ENCODE data around the gene ADGRD1.

The ADGRD1 gene

GRCh38 chr12:131077931-131078391, 124.3 kb downstream of the ADGRD1 start:
- H4K91ac ChIP-seq (ENCODE audit: low read length) = no peak overlapping the region
- H3K18ac ChIP-seq (ENCODE audit: low read depth in 1 of 2, low read length in 2 of 2) = no peak overlapping the region
- no peak overlapping the region for H2BK15ac ChIP-seq (ENCODE audit: low read depth, poor library complexity, severe bottlenecking)
- no peak overlapping the region for H3K23ac ChIP-seq (ENCODE audit: low read length in 2 of 2)
- H3K4me3 ChIP-seq (ENCODE audit: insufficient read depth in 1 of 2, low read depth in 1 of 2, low read length in 2 of 2) = no peak overlapping the region
- DNase-seq = no peak
- WGBS = 84% methylated on average over 11 of the region's 11 CpGs
- no peak overlapping the region for H2AFZ ChIP-seq (ENCODE audit: low read depth, low read length)
- H3K9me3 ChIP-seq (ENCODE audit: control insufficient read depth, low read length) = no peaks in the 10 kb centered on the region
- H3K36me3 ChIP-seq (ENCODE audit: control insufficient read depth in 1 of 2, insufficient read depth in 2 of 2, low read depth in 1 of 2, low read length in 2 of 2) = no peaks in the 10 kb centered on the region
- no peak overlapping the region for H2BK12ac ChIP-seq (ENCODE audit: low read length in 2 of 2)
- H4K8ac ChIP-seq (ENCODE audit: low read length) = no peak overlapping the region
- no peaks in the 10 kb centered on the region for H3K79me1 ChIP-seq (replicated peaks; ENCODE audit: low read length, poor library complexity, severe bottlenecking)
- H3K4ac ChIP-seq (ENCODE audit: low read depth in 1 of 2, low read length in 2 of 2) = no peak overlapping the region
- no peak overlapping the region for H3K4me2 ChIP-seq (ENCODE audit: low read length, poor library complexity, severe bottlenecking)
- H3K9ac ChIP-seq (ENCODE audit: low read length) = no peak overlapping the region
- no peak overlapping the region for H2BK120ac ChIP-seq (ENCODE audit: low read depth, low read length)
- no peak overlapping the region for H3K27ac ChIP-seq (ENCODE audit: low read length, poor library complexity, severe bottlenecking)
- no peaks in the 10 kb centered on the region for H3K4me1 ChIP-seq (ENCODE audit: control insufficient read depth, insufficient read depth, low read depth, low read length)
- no peaks in the 10 kb centered on the region for H3K27me3 ChIP-seq (ENCODE audit: control insufficient read depth in 1 of 2, insufficient read depth in 1 of 2, low read length in 2 of 2)
- H2AK5ac ChIP-seq (ENCODE audit: low read length, severe bottlenecking) = no peak overlapping the region
- H2BK5ac ChIP-seq (ENCODE audit: low read depth, low read length, poor library complexity, severe bottlenecking) = no peak overlapping the region
- H3K14ac ChIP-seq (ENCODE audit: low read length in 2 of 2) = no peak overlapping the region

- no peak overlapping the region for H4K8ac ChIP-seq (ENCODE audit: low read length)
- 78% methylated on average over 21 of the region's 23 CpGs for WGBS
- no peak overlapping the region for H3K14ac ChIP-seq (ENCODE audit: low read length in 2 of 2)
- H3K36me3 ChIP-seq (ENCODE audit: control insufficient read depth in 1 of 2, insufficient read depth in 2 of 2, low read depth in 1 of 2, low read length in 2 of 2) = no peaks in the 10 kb centered on the region
- no peak overlapping the region for H2AK5ac ChIP-seq (ENCODE audit: low read length, severe bottlenecking)
- no peak overlapping the region for H3K4me2 ChIP-seq (ENCODE audit: low read length, poor library complexity, severe bottlenecking)
- no peak overlapping the region for H3K23ac ChIP-seq (ENCODE audit: low read length in 2 of 2)
- H3K18ac ChIP-seq (ENCODE audit: low read depth in 1 of 2, low read length in 2 of 2) = no peak overlapping the region
- H3K79me1 ChIP-seq (replicated peaks; ENCODE audit: low read length, poor library complexity, severe bottlenecking) = no peaks in the 10 kb centered on the region
- no peak overlapping the region for H2BK5ac ChIP-seq (ENCODE audit: low read depth, low read length, poor library complexity, severe bottlenecking)
- H2BK120ac ChIP-seq (ENCODE audit: low read depth, low read length) = no peak overlapping the region
- H4K91ac ChIP-seq (ENCODE audit: low read length) = no peak overlapping the region
- no peaks in the 10 kb centered on the region for H3K9me3 ChIP-seq (ENCODE audit: control insufficient read depth, low read length)
- no peak overlapping the region for H3K9ac ChIP-seq (ENCODE audit: low read length)
- no peak overlapping the region for H2BK12ac ChIP-seq (ENCODE audit: low read length in 2 of 2)
- no peaks in the 10 kb centered on the region for H3K27me3 ChIP-seq (ENCODE audit: control insufficient read depth in 1 of 2, insufficient read depth in 1 of 2, low read length in 2 of 2)
- no peak overlapping the region for H2AFZ ChIP-seq (ENCODE audit: low read depth, low read length)
- no peak overlapping the region for H3K27ac ChIP-seq (ENCODE audit: low read length, poor library complexity, severe bottlenecking)
- no peak overlapping the region for H3K4ac ChIP-seq (ENCODE audit: low read depth in 1 of 2, low read length in 2 of 2)
- no peaks in the 10 kb centered on the region for H3K4me1 ChIP-seq (ENCODE audit: control insufficient read depth, insufficient read depth, low read depth, low read length)
- no peak for DNase-seq
- no peak overlapping the region for H3K4me3 ChIP-seq (ENCODE audit: insufficient read depth in 1 of 2, low read depth in 1 of 2, low read length in 2 of 2)
- H2BK15ac ChIP-seq (ENCODE audit: low read depth, poor library complexity, severe bottlenecking) = no peak overlapping the region
Observed at GRCh38 chr12:131082290-131083194, 128.8 kb downstream of the ADGRD1 start.

DNA sequence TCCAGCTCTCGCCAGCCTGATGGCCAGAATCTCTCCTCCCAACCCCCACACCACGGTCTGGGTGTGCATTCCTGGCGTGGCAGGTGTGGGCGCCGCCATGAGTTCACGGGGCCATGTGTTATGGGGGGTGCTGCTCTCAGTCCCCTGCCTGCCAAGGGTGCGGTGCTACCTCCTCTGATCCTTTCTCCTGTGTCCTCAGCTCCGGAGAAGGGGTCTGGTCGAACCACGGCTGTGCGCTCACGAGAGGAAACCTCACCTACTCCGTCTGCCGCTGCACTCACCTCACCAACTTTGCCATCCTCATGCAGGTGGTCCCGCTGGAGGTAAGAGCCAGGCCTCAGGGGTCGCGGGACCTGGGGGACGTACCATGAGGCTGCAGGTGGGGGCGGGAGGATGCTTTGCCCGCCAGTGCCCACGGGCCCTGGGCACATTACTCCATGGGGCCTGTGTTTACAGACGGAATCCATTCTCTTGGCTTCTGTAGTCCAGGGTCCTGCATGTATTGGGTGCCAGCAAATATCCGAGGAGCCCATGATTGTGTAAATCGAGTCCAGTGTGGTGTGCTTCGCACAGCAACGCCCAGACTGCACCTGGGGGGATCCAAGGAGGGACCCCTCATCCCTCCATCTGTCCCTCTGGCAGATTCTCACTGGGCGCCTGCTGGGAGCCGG, 130.8 kb downstream of the ADGRD1 start:
- H3K23ac ChIP-seq (ENCODE audit: low read length in 2 of 2) = no peak overlapping the region
- H3K9me3 ChIP-seq (ENCODE audit: control insufficient read depth, low read length) = no peaks in the 10 kb centered on the region
- no peak overlapping the region for H2AK5ac ChIP-seq (ENCODE audit: low read length, severe bottlenecking)
- H4K8ac ChIP-seq (ENCODE audit: low read length) = no peak overlapping the region
- no peak overlapping the region for H2BK120ac ChIP-seq (ENCODE audit: low read depth, low read length)
- H3K4ac ChIP-seq (ENCODE audit: low read depth in 1 of 2, low read length in 2 of 2) = no peak overlapping the region
- H2BK15ac ChIP-seq (ENCODE audit: low read depth, poor library complexity, severe bottlenecking) = no peak overlapping the region
- no peak overlapping the region for H3K9ac ChIP-seq (ENCODE audit: low read length)
- no peaks in the 10 kb centered on the region for H3K27me3 ChIP-seq (ENCODE audit: control insufficient read depth in 1 of 2, insufficient read depth in 1 of 2, low read length in 2 of 2)
- H4K91ac ChIP-seq (ENCODE audit: low read length) = no peak overlapping the region
- DNase-seq = no peak
- H3K79me1 ChIP-seq (replicated peaks; ENCODE audit: low read length, poor library complexity, severe bottlenecking) = no peaks in the 10 kb centered on the region
- no peak overlapping the region for H3K4me2 ChIP-seq (ENCODE audit: low read length, poor library complexity, severe bottlenecking)
- no peak overlapping the region for H2AFZ ChIP-seq (ENCODE audit: low read depth, low read length)
- H3K4me1 ChIP-seq (ENCODE audit: control insufficient read depth, insufficient read depth, low read depth, low read length) = peaks cover 2% of the 10 kb centered on the region
- no peak overlapping the region for H2BK12ac ChIP-seq (ENCODE audit: low read length in 2 of 2)
- no peak overlapping the region for H3K18ac ChIP-seq (ENCODE audit: low read depth in 1 of 2, low read length in 2 of 2)
- no peak overlapping the region for H3K27ac ChIP-seq (ENCODE audit: low read length, poor library complexity, severe bottlenecking)
- H3K36me3 ChIP-seq (ENCODE audit: control insufficient read depth in 1 of 2, insufficient read depth in 2 of 2, low read depth in 1 of 2, low read length in 2 of 2) = no peaks in the 10 kb centered on the region
- 80% methylated on average over 27 of the region's 28 CpGs for WGBS
- no peak overlapping the region for H2BK5ac ChIP-seq (ENCODE audit: low read depth, low read length, poor library complexity, severe bottlenecking)
- no peak overlapping the region for H3K14ac ChIP-seq (ENCODE audit: low read length in 2 of 2)
- no peak overlapping the region for H3K4me3 ChIP-seq (ENCODE audit: insufficient read depth in 1 of 2, low read depth in 1 of 2, low read length in 2 of 2)

DNA sequence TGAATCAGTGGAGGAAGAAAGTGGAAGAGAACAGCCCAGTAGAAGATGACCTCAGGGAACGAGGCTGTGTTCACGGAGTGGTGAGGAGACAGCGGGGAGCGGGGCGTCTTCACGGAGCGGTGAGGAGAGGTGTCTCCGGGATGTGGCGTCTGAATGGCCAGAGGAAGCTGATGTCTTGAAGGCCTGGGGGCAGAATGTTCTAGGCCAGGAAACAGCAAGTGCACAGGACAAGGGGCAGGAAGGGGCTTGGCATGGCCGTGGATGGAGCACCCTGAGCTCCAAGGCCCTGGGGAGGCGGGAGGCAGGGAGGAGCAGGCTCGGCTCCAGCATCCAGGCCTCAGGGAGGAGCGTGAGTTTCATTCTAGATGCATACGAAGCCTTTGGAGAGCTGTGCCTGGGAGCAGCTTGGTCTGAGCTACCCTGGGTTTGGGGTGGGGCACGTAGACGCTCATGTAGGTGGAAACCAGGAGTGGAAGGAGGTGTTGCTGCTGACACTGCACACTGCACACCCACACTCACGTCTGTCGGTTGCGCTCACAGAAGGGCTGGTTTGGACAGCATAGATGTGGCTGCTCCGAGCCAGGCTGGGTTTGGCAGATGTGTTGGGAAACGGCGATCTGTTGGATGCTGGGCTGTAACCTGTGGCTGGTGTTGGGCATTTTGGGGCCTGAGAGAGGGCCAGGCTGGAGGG, 131.6 kb downstream of the ADGRD1 start:
- peaks cover 2% of the 10 kb centered on the region for H3K4me1 ChIP-seq (ENCODE audit: control insufficient read depth, insufficient read depth, low read depth, low read length)
- H3K4ac ChIP-seq (ENCODE audit: low read depth in 1 of 2, low read length in 2 of 2) = no peak overlapping the region
- H3K27me3 ChIP-seq (ENCODE audit: control insufficient read depth in 1 of 2, insufficient read depth in 1 of 2, low read length in 2 of 2) = no peaks in the 10 kb centered on the region
- no peak overlapping the region for H3K18ac ChIP-seq (ENCODE audit: low read depth in 1 of 2, low read length in 2 of 2)
- H3K14ac ChIP-seq (ENCODE audit: low read length in 2 of 2) = no peak overlapping the region
- no peak overlapping the region for H3K9ac ChIP-seq (ENCODE audit: low read length)
- no peak overlapping the region for H3K27ac ChIP-seq (ENCODE audit: low read length, poor library complexity, severe bottlenecking)
- no peak overlapping the region for H3K23ac ChIP-seq (ENCODE audit: low read length in 2 of 2)
- H2AK5ac ChIP-seq (ENCODE audit: low read length, severe bottlenecking) = no peak overlapping the region
- no peak overlapping the region for H4K91ac ChIP-seq (ENCODE audit: low read length)
- no peak overlapping the region for H4K8ac ChIP-seq (ENCODE audit: low read length)
- H2BK12ac ChIP-seq (ENCODE audit: low read length in 2 of 2) = no peak overlapping the region
- no peak overlapping the region for H2BK5ac ChIP-seq (ENCODE audit: low read depth, low read length, poor library complexity, severe bottlenecking)
- no peaks in the 10 kb centered on the region for H3K9me3 ChIP-seq (ENCODE audit: control insufficient read depth, low read length)
- no peak overlapping the region for H2BK15ac ChIP-seq (ENCODE audit: low read depth, poor library complexity, severe bottlenecking)
- 83% methylated on average over 21 of the region's 22 CpGs for WGBS
- H2AFZ ChIP-seq (ENCODE audit: low read depth, low read length) = no peak overlapping the region
- no peak overlapping the region for H3K4me2 ChIP-seq (ENCODE audit: low read length, poor library complexity, severe bottlenecking)
- H3K36me3 ChIP-seq (ENCODE audit: control insufficient read depth in 1 of 2, insufficient read depth in 2 of 2, low read depth in 1 of 2, low read length in 2 of 2) = no peaks in the 10 kb centered on the region
- no peak overlapping the region for H3K4me3 ChIP-seq (ENCODE audit: insufficient read depth in 1 of 2, low read depth in 1 of 2, low read length in 2 of 2)
- DNase-seq = no peak
- H3K79me1 ChIP-seq (replicated peaks; ENCODE audit: low read length, poor library complexity, severe bottlenecking) = no peaks in the 10 kb centered on the region
- H2BK120ac ChIP-seq (ENCODE audit: low read depth, low read length) = no peak overlapping the region
